GM19099 (cell line): ENCODE results near the gene FAM131B.

ENCODE experiments used
- POLR2A ChIP-seq: IDR thresholded peaks from 3 replicates; pipeline ENCODE4 v1.6.1; 2011; ENCODE audit warnings: low read depth; ENCODE audit not compliant: insufficient read length; ENCODE audit errors: extremely low read depth

FAM131B gene

DNA sequence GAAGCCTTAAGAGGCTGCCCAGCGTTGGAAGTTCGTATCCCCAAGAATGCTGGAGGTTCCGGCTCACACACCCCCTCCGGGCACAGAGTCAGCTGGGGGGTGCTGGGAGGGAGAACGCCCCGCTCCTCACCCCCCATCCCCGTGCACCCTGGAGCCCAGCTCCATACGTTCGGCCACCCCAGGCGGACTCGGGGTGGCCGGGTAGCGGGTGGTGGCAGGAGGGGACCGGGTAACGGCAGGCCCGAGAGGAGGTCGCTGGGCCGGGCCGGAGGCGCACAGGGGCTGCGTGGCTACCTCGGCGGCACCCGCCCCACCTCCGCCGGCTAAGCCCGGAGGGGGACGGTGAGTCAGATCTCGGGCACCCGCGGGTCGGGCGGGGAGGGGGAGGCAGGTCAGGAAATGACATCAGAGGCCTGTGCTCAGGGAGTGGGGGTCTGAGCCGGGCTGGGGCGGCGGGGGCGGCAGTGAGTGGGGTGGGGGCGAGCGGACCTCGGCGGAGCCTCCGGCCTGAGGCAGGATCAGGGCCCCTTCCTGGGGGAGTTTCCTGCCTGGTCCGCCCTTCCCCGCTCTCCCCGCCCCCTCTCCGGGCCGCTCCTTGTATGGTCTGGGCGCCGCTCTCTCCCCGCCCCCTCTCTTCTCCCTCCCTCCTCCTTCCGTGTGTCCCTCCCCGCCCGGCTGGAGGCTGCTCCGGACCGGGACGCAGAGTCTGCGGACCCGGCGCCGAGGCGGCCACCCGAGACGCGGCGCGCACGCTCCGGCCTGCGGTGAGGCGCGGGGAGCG lies 18.3 kb upstream of the FAM131B start, which contains the start of gene ZYX:
Gene ZYX (plus strand): TSS at position 700 of the 781 bp plus-strand sequence. CDS start 227 bp downstream, outside the sequence.
- TF ChIP-seq POLR2A = peak; percentile 76

DNA sequence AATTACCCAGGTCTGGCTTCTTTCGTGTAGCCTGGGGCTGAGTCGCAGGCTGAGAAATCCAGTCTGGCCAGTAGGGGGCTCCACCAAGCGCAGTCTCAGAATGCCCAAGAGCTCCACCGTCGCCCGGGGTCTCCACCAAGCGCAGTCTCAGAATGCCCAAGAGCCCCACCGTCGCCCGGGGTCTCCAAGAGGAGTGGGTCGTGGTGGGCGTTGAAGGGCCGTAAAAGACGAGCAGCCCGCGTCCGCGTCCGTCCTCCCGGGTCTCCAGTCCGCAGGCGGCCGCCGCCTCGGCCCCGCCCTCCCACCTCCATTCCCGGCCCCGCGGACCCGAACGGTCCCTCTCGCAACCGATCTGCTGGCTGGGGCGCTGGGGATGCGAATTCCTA lies 17.7 kb upstream of the FAM131B start:
- TF ChIP-seq POLR2A = no peak

DNA sequence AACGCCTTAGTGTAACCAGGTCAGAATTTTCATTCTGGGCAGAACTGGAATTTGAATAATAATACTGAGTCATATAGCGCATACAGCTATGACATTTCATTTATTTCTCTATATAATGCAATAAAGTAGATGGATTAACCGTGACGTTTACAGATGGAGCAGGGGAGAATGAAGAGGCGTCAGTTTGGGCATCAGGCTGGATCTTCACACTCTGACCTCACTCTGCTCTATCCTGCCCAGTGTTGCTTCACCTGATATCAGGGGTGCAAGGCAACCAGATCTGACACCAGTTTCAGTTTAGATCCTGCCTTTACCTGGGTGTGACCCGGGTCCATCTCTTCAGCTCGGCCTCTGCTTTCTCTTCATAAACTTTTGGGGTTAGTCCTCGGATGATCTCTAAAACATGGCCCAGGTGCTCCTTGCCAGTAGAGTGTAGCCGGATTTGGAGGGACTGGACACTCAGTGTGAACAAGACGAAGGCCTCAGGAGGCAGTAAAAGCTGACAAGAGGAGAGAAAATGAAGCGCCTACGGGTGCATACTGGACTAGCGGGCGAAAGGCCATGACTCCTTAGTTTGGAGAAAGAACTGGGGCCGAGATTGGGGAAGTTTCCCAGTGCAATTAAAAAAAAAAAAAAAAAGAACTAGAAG lies 17.2 kb upstream of the FAM131B start:
- TF ChIP-seq POLR2A = no peak

DNA sequence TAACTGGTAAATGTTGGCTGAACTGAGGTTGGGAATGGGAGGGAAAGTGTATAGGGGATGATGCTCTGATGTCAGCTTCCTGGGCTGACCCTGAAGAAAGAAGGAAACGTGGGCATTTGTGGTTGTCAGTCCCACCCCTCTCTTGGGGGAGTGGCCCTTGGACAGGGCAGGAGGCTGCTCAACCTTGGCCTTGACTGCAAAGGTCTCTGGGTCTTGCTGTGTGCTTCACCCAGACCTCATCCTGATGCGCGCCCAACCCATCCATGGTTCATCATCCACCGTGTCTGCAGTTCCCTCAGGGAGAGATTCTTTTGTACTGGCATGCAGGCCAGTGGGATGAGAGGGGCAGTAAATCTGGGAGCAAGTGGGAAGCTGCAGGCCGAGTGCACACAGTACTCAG lies 13.9 kb upstream of the FAM131B start:
- TF ChIP-seq POLR2A = no peak

DNA sequence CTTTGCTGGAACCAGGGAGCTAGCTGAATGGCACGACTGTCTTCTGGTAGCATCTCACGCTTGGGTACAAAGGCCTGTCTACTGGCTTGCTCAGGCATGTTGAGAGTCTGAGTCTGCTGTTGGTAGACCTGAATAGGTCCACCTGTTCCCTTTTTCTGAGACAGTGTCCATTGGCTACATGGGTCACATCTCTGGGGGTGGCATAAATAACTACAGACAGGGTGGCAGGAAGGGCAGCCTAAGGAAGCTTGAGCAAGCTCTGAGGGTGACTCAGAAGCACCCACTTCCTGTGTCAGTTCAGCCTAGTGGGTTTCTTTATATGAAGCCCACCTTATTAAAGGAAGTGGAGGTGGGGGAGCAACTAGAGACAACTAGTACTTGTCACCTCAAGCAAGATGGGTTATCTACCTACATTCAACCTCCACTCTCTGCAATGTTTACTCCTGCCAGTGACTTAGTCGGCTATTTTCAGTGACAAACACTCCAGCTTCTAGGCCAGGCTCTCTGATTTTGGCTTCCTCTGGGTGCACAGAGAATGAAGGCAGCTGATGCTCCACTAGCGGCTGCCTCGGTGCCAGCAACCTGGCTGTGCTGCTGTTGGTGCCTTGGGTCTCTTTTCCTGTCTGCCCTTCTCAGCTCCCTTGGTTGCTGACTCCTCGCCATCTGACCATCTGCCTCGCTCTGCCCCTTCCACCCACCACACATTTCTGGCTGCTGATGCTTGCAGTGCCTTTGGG lies 13.0 kb upstream of the FAM131B start:
- no peak for TF ChIP-seq POLR2A

DNA sequence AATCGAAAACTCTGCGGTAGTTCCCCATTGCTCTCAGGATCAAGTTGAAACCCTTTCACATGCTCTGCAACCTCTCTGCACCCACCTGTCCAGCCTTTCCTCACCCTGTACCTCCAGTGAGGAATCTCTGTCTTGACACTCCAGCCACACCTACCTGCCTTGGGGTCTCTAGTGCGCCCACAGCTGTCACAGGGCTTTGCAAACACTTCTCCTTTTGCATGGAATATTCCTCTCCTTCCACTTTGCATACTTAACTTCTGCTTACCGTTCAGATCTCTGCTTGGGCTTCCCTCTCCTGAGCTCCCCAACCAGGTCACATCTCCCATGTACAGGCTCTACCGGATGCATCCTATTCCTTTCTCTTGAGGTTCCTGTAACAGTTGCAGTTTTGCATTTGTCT lies 12.0 kb upstream of the FAM131B start:
- TF ChIP-seq POLR2A = no peak

DNA sequence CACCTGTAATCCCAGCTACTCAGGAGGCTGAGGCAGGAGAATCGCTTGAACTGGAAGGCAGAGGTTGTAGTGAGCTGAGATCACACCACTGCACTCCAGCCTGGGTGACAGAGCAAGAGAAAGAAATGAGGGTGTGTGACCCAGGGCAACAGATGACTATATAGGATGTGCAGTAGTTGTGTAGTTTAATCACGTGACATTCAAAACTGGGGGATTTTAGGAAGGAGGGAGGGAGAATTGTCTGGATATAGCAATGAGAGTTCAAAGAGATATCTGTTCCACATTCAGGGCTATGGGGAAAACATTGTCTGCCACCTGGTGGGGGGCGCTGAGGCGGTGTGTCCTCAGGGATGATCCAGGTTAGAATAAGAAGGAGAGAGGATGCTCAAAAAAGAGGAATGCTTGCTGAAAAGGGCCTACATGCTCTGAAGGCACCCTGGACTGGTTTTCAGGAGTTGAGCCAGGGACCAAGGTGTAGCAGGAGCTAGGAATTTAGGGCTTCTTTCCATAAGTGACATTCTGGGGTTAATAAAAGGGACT lies 10.8 kb upstream of the FAM131B start:
- TF ChIP-seq POLR2A = no peak

DNA sequence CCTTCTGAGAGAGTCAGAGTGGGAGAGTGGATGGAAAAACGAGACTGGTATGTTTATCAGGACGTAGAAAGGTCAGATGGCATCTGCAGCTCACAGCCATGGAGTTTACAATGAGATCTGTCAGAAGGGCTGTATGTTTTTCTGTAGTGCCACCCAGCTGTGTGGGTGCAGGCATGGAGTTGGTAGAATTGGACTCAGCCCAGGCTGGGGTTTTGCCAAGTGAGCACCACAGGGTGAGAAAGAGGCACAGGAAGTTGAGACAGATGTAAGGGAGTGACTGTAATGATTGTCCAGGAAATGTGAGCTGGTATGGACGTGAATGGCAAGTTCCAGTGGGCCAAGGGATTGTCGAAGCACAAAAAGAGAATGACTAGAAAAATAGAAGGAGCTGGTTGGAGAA lies 9.6 kb upstream of the FAM131B start:
- TF ChIP-seq POLR2A = no peak

DNA sequence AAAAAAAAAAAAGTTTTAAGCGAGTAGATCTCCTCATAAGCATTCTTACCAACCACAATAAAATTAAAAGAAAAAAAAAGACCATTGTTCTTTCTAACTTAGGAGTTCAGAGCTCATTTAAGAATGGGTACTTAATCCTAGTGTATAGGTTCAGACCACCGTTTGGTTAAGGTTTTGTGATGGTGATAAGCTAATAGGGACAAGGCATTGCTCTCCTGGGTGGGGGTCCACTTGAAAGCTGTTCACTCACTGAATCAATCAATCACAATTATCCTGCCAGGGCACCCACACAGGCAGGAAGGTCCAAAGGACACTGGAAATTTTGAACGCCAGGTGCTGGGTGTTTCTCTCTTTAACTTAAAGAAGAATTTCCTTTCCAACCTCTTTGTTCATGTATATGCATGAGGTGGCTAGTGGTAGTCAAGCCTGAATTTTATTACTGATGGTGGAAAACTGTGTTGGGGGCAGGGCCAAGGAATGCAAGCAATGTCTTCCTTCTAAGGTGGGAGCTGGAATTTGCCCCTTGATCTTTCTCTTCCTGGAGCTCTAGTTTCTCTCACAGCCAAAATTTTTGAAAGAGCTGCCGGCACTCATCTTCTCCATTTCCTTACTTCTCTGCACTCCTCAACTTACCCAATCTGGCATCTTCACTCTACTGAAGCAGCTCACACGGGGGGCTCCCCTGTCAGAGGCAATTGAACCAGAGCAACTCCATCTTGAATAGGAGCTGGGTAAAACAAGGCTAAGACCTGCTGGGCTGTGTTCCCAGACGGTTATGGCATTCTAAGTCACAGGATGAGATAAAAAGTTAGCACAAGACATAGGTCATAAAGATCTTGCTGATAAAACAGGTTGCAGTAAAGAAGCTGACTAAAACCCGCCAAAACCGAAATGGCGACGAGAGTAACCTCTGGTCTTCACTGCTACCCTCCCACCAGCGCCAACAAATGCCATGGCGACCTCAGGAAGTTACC lies 7.5 kb upstream of the FAM131B start:
- TF ChIP-seq POLR2A = no peak

DNA sequence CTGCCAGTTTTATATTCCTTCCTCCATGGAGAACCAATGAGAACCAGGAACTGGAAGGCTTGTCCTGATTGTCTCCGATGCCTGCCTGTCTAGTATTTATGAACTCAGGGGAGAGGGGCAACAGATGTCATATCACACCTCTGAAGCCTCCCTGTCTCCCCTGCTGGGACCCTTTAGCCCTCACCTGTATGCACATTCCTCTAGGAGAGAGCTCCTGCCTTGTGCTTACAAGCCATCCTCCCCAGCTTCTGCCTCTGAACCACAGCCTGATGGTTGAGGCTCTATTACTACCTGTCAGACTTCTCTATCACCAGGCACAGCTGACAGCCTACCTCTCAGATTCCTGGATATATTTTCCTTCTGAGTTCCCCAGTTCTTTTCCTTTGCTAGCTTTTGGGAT lies 5.9 kb upstream of the FAM131B start:
- TF ChIP-seq POLR2A = no peak

DNA sequence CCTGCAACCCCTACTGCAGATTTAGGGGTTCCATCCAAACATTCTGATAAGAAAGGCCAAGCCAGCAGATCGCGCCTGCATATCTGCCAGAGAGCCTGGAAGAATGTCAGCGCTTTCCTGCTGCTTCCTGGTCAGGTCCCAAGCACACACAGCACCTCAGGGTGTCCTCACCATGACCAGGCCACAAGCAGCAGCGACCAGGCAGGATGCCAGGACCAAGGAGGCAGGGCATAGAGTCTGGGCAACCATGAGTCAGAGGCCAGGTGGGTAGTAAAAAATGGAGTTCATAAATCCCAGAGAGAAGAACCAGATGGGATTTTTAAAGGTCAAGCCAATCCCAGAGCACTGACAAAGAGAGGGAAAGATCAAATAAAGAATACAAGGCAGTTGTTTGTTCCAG lies 5.5 kb upstream of the FAM131B start:
- TF ChIP-seq POLR2A = no peak

DNA sequence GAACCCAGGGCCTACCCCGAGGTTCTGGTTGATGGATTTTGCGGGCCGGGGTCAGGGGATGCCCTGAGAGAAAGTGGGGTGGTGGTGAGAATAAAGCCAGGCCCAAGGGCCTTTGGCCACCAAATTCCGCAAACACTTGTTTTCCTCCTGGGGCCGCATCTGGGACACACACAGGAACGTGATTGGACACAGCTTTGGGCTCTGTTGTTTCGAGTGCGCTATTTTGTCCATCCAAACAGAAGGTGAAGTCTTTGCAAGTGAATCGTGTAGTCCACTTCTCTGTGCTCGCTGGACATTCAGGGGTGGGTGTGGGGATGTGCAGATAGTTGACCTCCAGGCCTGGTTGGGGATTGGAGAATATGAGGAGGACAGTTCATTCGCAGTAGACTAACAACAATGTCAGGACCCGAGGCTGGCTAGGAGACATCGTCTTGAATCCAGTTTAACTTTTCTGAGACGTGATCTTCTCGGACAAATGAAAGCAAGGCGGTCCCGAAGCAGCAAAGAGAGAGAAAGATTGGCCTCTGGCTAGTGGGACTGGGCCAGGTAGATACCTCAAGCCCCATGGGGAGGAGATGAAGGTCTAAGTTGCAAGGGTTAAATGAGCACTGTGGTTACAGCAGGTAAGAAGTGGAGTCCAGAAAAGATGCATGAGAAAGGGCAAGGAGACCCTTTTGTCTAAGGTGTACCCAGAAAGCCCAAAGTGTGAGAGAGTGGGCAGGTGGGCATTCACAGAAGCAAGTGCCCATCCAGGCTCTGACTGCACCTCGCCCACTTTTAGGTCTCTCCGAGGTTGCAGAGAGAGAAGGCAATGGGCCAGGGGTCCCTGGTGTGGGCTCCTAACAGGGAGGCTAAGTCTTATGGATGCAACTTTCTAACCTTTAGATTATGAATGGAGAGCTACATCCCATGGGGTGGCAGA lies 764 bp upstream of the FAM131B start:
- TF ChIP-seq POLR2A = no peak

DNA sequence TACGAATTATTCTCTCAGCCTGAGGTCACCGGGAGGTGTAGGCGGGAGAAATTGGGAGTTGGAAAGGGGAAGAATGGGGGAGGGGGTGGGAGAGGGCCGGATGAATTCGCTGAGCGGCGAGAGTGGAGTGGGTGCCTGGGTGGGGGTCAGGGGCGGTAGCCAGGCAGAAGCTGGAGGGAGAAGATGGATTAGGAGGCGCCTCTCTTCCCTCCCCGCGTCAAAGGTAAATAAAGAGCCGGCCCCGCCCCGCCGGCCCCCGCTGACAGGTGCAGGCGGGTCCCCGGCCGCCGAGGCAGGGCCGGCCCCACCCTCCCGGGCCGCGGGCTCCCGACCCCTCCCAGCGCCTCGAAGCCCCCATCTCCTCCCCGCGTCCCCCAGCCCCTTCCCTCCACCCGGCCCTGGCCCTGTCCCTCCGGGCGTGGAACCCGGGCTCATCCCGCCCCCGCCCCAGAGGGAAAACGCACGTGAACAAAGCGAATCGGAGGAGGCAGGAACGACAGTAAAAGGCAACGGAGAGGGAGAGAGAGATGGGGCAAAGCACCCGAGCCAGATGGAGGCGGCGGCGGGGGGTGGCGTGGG lies 872 bp downstream of the FAM131B start:
- no peak for TF ChIP-seq POLR2A
